ENCODE measurements around the gene LYPLA2. TPM values are rescaled to one million over a fixed set of nuclear protein-coding genes. Genes with fewer than 3 reads are reported as not detected.

The LYPLA2 gene
- total and polyA plus RNA-seq, 2 of the 4 experiments (the other 2 are of a cell fraction) = 44.3 to 78.6 TPM

DNA sequence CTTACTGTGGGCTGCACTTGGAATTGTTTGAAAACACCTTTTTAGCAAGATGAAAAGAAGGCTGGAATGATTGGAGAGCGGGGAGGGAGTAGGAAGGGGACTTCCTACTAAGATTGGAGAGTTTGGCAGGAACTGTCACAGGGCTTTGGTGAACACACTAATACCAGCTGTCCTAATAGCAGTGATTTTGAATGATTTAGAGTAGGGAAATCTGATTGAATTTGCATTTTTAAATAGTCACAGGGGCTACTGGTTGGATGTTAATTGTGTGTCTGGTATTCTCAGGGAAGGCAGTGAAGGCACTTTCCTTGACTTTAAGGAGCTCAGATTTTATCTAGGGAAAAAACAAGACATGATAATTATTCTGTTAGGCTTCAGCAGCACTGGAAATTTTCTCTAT, 36.8 kb downstream of the LYPLA2 start:
- H3K4ac ChIP-seq (ENCODE audit: low read depth, low read length) = no peak overlapping the region
- in situ Hi-C loops (cut with MboI; ENCODE audit: low sequenced_read_pairs) (no loop called here), dilution Hi-C loops (cut with HindIII; ENCODE audit: low sequenced_read_pairs, unreplicated experiment) (no loop called here), intact Hi-C loops (cut with micrococcal nuclease) (no loop called here)
- no peak overlapping the region for H4K8ac ChIP-seq (ENCODE audit: low read depth in 2 of 2, low read length in 2 of 2)
- H3K27me3 ChIP-seq (ENCODE audit: control insufficient read depth, insufficient read depth, low read length) = peaks cover 2% of the 10 kb centered on the region; the same call in 1 of the 2 replicates
- H3K79me1 ChIP-seq (ENCODE audit: low read depth in 1 of 2, low read length in 2 of 2) = peaks cover 14 to 17% of the 10 kb centered on the region in 2 experiments
- peaks cover 4% of the 10 kb centered on the region for H3K9me1 ChIP-seq (ENCODE audit: insufficient read depth, low read length)
- TF ChIP-seq MAFK (IDR thresholded peaks at IDR 0.05; ENCODE audit: low read depth, low read length) = no peak
- TF ChIP-seq SMC3 (IDR thresholded peaks at IDR 0.05; ENCODE audit: low read depth, low read length) = no peak
- no peak for TF ChIP-seq RAD21 (IDR thresholded peaks at IDR 0.05; ENCODE audit: low read length)
- TF ChIP-seq, protein P1, sequence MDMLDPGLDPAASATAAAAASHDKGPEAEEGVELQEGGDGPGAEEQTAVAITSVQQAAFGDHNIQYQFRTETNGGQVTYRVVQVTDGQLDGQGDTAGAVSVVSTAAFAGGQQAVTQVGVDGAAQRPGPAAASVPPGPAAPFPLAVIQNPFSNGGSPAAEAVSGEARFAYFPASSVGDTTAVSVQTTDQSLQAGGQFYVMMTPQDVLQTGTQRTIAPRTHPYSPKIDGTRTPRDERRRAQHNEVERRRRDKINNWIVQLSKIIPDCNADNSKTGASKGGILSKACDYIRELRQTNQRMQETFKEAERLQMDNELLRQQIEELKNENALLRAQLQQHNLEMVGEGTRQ (IDR thresholded peaks at IDR 0.05; ENCODE audit: low read depth, low read length) = no peak
- no peak for TF ChIP-seq BHLHE40 (IDR thresholded peaks at IDR 0.05; ENCODE audit: low read depth, low read length)
- TF ChIP-seq, protein P2, sequence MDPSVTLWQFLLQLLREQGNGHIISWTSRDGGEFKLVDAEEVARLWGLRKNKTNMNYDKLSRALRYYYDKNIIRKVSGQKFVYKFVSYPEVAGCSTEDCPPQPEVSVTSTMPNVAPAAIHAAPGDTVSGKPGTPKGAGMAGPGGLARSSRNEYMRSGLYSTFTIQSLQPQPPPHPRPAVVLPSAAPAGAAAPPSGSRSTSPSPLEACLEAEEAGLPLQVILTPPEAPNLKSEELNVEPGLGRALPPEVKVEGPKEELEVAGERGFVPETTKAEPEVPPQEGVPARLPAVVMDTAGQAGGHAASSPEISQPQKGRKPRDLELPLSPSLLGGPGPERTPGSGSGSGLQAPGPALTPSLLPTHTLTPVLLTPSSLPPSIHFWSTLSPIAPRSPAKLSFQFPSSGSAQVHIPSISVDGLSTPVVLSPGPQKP (IDR thresholded peaks at IDR 0.05; ENCODE audit: borderline replicate concordance, low read depth, low read length) = no peak
- TF ChIP-seq MXI1 (IDR thresholded peaks at IDR 0.05; ENCODE audit: borderline replicate concordance, low read depth, low read length) = no peak
- no peak for TF ChIP-seq RCOR1 (IDR thresholded peaks at IDR 0.05; ENCODE audit: insufficient replicate concordance, low read length)
- no peak for TF ChIP-seq MAZ (IDR thresholded peaks at IDR 0.05; ENCODE audit: borderline replicate concordance, low read depth, low read length)
- TF ChIP-seq CHD1 (IDR thresholded peaks at IDR 0.05; ENCODE audit: low read depth, low read length) = no peak
- no peak for TF ChIP-seq POLR2A (IDR thresholded peaks at IDR 0.05; ENCODE audit: low read depth, low read length)
- TF ChIP-seq RFX5 (IDR thresholded peaks at IDR 0.05; ENCODE audit: low read depth, low read length) = no peak
- TF ChIP-seq CEBPB (IDR thresholded peaks at IDR 0.05; ENCODE audit: low read depth, low read length) = no peak
- TF ChIP-seq, protein P3, sequence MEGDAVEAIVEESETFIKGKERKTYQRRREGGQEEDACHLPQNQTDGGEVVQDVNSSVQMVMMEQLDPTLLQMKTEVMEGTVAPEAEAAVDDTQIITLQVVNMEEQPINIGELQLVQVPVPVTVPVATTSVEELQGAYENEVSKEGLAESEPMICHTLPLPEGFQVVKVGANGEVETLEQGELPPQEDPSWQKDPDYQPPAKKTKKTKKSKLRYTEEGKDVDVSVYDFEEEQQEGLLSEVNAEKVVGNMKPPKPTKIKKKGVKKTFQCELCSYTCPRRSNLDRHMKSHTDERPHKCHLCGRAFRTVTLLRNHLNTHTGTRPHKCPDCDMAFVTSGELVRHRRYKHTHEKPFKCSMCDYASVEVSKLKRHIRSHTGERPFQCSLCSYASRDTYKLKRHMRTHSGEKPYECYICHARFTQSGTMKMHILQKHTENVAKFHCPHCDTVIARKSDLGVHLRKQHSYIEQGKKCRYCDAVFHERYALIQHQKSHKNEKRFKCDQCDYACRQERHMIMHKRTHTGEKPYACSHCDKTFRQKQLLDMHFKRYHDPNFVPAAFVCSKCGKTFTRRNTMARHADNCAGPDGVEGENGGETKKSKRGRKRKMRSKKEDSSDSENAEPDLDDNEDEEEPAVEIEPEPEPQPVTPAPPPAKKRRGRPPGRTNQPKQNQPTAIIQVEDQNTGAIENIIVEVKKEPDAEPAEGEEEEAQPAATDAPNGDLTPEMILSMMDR (conservative IDR thresholded peaks at IDR 0.05; ENCODE audit: low read depth, low read length) = no peak
- TF ChIP-seq NFE2L2 (IDR thresholded peaks at IDR 0.05; ENCODE audit: low read depth, low read length) = no peak
- no peak for TF ChIP-seq FOS (IDR thresholded peaks at IDR 0.05; ENCODE audit: low read depth, low read length)
- ChIA-PET POLR2A (ENCODE audit: unreplicated experiment) (no interaction called here), CTCF (no interaction called here)
- H3K9me3 ChIP-seq (ENCODE audit: control insufficient read depth, insufficient read depth, low read length) = no peaks in the 10 kb centered on the region
- H3K27ac ChIP-seq (ENCODE audit: insufficient read depth, low read length) = no peak overlapping the region
- DNase-seq (no peak), ATAC-seq (ENCODE audit: low read depth) (no peak)
- H2AK5ac ChIP-seq (ENCODE audit: low read depth, low read length) = no peak overlapping the region
- no peak overlapping the region for H3K4me2 ChIP-seq (ENCODE audit: low read depth, low read length)
- H3K23ac ChIP-seq (ENCODE audit: low read depth, low read length) = no peak overlapping the region
- H4K5ac ChIP-seq (ENCODE audit: low read depth, low read length) = no peak overlapping the region
- H4K91ac ChIP-seq (ENCODE audit: insufficient read depth, low read depth, low read length) = no peak overlapping the region
- no peak overlapping the region for H2BK20ac ChIP-seq (ENCODE audit: low read depth, low read length)
- no peak overlapping the region for H2BK15ac ChIP-seq (ENCODE audit: low read depth, low read length)
- no peak overlapping the region for H2BK5ac ChIP-seq (ENCODE audit: low read depth, low read length, poor library complexity, severe bottlenecking)
- H2BK120ac ChIP-seq (ENCODE audit: low read depth, low read length) = no peak overlapping the region
- H2AK9ac ChIP-seq (replicated peaks; ENCODE audit: low read depth, low read length, poor library complexity) = no peak overlapping the region
- H2AFZ ChIP-seq (replicated peaks; ENCODE audit: low read length, poor library complexity) = no peak overlapping the region
- peaks cover 3% of the 10 kb centered on the region for H3K4me1 ChIP-seq (ENCODE audit: control insufficient read depth, insufficient read depth, low read length)
- no peak overlapping the region for H3K18ac ChIP-seq (ENCODE audit: low read depth, low read length)
- no CpG with 5 or more reads among the region's 1 CpG for WGBS, 2 experiments (ENCODE audit: extremely low coverage in 2 of 2, insufficient read length in 1 of 2)
- no peaks in the 10 kb centered on the region for H3K36me3 ChIP-seq (ENCODE audit: control insufficient read depth, insufficient read depth, low read length)
- H3K14ac ChIP-seq (replicated peaks; ENCODE audit: low read depth, low read length) = no peak overlapping the region
- H4K20me1 ChIP-seq (ENCODE audit: insufficient read depth, low read length) = no peaks in the 10 kb centered on the region
- H3K56ac ChIP-seq (ENCODE audit: extremely low read depth, insufficient read depth, low read length) = no peak overlapping the region
- no TSS peak for BruUV-seq (replicated peaks)
- H3K9ac ChIP-seq (ENCODE audit: low read depth, low read length) = no peak overlapping the region
- no peak overlapping the region for H3K4me3 ChIP-seq (ENCODE audit: insufficient read depth, low read depth, low read length)

All from IMR-90 (cell line).